Kasumi-1 (cell line): ENCODE data around the gene MYZAP.
A peak's percentile ranks its signal among the peaks of the same experiment; 100 is the strongest.

ENCODE experiments used
- DNase-seq, 2 experiments: peaks; one replicate each; lab custom pipeline; 2025; lab: John Stamatoyannopoulos, UW

Gene MYZAP

GRCh38 chr15:57663262-57663661 lies 71.6 kb downstream of the MYZAP start:
- no peak for DNase-seq

GRCh38 chr15:57665194-57665593 lies 73.5 kb downstream of the MYZAP start:
- no peak for DNase-seq

- DNase-seq, result no peak
Measured at GRCh38 chr15:57665939-57666338, 74.2 kb downstream of the MYZAP start.

- peak in 1 of 2 experiments; percentile 1 for DNase-seq
Measured at GRCh38 chr15:57667171-57667849, 75.6 kb downstream of the MYZAP start.

- no peak for DNase-seq
Measured at GRCh38 chr15:57668016-57668415, 76.3 kb downstream of the MYZAP start.

GRCh38 chr15:57671636-57672035 lies 79.9 kb downstream of the MYZAP start:
- no peak for DNase-seq

GRCh38 chr15:57675481-57676181 lies 83.9 kb downstream of the MYZAP start:
- DNase-seq, result no peak

- DNase-seq, result no peak
Measured at GRCh38 chr15:57676585-57676984, 84.9 kb downstream of the MYZAP start.

GRCh38 chr15:57677204-57677603 lies 85.5 kb downstream of the MYZAP start:
- no peak for DNase-seq

GRCh38 chr15:57680021-57680420 lies 88.3 kb downstream of the MYZAP start:
- DNase-seq, result no peak

GRCh38 chr15:57681011-57681410 lies 89.3 kb downstream of the MYZAP start:
- no peak for DNase-seq

- DNase-seq, result no peak
Measured at GRCh38 chr15:57683481-57683880, 91.8 kb downstream of the MYZAP start.

GRCh38 chr15:57684491-57685151 lies 92.9 kb downstream of the MYZAP start:
- DNase-seq, result no peak

GRCh38 chr15:57685306-57686095 lies 93.8 kb downstream of the MYZAP start:
- DNase-seq, result no peak

GRCh38 chr15:57686657-57687056 lies 95.0 kb downstream of the MYZAP start:
- no peak for DNase-seq

GRCh38 chr15:57690341-57690966 lies 98.8 kb downstream of the MYZAP start:
- no peak for DNase-seq

GRCh38 chr15:57691082-57691481 lies 99.4 kb downstream of the MYZAP start:
- no peak for DNase-seq

GRCh38 chr15:57692709-57693108 lies 101.0 kb downstream of the MYZAP start:
- no peak for DNase-seq

- no peak for DNase-seq
Measured at GRCh38 chr15:57694279-57694678, 102.6 kb downstream of the MYZAP start.

GRCh38 chr15:57696146-57696545 lies 104.4 kb downstream of the MYZAP start:
- DNase-seq, result no peak

- DNase-seq, result no peak
Measured at GRCh38 chr15:57697588-57697987, 105.9 kb downstream of the MYZAP start.

GRCh38 chr15:57698243-57698642 lies 106.5 kb downstream of the MYZAP start:
- no peak for DNase-seq
